OCI-LY7 (cell line): ENCODE data around the gene KRT26.

Experiments
- EZH2phosphoT487 ChIP-seq: fragments of 200-600 bp; sonication (generic); IDR thresholded peaks from 2 replicates; pipeline ENCODE4 v1.6.1; 2018; ENCODE audit warnings: low read depth, borderline replicate concordance, mild to moderate bottlenecking, mixed run types, antibody characterized with exemption, low read length, moderate library complexity, mixed read lengths
- TF ChIP-seq, protein P1 (sequence below): fragments of 200-600 bp; sonication (generic); conservative IDR thresholded peaks from 2 replicates; pipeline ENCODE4 v1.5.1; 2014; ENCODE audit warnings: mild to moderate bottlenecking, antibody characterized with exemption, low read length, moderate library complexity, mixed read lengths

DNA sequence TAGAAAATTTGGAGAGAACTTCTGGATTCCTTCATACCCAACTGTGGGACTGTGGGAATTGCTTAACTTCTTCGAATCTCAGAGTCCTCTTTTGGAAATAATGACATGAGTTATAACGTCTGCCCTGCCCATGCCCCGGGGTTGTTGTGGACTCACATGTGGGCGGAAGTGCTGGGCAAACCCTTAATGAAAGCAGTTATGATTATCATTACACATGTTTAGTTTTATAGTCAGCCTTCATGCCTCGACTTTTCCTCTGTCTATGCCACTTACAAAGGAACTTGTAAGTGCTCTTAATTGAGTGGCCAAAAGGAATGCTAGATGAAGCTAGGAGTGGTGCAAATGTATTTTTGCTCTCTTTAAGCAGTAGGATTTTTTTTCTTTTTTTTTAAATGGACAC, 6.5 kb upstream of the KRT26 start:
- TF ChIP-seq, protein P1, sequence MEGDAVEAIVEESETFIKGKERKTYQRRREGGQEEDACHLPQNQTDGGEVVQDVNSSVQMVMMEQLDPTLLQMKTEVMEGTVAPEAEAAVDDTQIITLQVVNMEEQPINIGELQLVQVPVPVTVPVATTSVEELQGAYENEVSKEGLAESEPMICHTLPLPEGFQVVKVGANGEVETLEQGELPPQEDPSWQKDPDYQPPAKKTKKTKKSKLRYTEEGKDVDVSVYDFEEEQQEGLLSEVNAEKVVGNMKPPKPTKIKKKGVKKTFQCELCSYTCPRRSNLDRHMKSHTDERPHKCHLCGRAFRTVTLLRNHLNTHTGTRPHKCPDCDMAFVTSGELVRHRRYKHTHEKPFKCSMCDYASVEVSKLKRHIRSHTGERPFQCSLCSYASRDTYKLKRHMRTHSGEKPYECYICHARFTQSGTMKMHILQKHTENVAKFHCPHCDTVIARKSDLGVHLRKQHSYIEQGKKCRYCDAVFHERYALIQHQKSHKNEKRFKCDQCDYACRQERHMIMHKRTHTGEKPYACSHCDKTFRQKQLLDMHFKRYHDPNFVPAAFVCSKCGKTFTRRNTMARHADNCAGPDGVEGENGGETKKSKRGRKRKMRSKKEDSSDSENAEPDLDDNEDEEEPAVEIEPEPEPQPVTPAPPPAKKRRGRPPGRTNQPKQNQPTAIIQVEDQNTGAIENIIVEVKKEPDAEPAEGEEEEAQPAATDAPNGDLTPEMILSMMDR: no peak
- TF ChIP-seq EZH2phosphoT487: no peak
